ENCODE data around the gene DYRK2.

DYRK2 gene

DNA sequence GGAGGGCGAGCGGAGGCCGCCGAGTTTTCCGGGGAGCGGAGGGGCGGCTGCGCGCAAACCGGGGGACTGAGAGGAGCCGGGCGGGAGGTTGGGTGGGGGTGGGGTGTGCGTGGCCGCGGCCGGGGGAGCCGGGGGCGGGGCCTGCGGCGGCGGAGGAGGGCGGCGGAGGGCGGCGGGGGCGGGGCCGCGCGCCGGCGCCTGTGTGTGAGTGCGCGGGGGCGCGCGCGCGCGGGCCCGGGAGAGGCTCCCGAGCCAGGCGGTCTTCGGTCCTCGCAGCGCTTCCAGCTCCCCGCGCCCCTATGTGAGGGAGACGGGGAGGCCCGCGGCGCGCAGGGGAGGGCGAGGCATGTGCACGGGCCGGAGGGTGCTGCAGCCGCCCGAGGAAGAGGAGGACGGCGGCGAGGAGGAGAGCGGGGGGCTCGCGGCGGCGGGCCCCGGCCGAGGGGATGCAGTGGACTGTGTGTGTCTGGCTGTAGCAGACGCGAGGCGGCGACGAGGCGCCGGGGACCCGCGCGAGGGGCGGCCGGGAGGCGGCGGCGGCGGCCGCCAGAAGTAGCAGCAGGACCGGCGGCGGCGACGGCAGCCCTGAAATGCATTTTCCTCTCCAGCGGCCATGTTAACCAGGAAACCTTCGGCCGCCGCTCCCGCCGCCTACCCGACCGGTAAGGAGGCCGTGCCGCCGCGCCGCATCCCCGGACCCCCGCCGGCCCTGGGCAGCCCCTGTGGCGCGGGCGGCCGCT, at the start of gene DYRK2:
Gene DYRK2 (plus strand): TSS at position 225 of the 740 bp plus-strand sequence. CDS start 389 bp downstream, at position 614.
- peak; percentile 83 for DNase-seq (ENCODE audit: low read depth)

DNA sequence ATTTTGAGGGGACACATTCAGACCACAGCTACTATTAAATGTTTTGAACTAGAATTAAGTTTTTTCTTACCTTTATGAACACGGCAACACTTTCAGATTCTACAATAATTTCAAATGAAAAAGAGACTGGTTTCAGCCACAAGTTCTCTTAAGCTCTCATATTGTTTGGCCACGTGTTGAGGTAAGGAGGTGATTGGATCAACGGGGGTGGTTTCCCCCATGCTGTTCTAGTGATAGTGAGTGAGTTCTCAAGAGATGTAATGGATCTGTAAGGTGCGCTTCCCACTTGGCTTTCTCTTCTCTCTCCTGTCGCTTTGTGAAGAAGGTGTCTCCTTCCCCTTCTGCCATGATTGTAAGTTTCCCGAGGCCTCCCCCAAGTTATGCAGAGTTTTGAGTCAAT, 48.9 kb upstream of the DYRK2 start:
- no peak for DNase-seq (ENCODE audit: low read depth)

DNA sequence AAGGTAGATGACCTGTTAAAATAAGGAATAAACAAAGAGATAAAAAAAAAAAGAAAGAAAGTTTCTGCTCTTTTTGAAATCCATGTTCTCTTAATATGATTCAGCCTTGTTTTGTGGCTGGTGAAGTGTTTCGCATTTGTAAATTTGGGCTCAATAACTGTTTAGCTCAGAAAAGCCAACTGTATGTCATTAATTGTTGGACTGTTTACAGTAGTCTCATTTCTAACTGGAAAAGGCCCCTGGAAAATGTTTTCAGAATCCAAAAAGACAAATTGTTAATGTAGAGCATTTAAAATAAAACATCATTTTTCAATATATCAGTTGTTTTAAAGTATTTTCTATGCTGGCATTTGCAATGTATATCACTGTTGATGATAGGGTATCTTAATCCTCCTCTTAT, 47.4 kb upstream of the DYRK2 start:
- DNase-seq (ENCODE audit: low read depth) = no peak

DNA sequence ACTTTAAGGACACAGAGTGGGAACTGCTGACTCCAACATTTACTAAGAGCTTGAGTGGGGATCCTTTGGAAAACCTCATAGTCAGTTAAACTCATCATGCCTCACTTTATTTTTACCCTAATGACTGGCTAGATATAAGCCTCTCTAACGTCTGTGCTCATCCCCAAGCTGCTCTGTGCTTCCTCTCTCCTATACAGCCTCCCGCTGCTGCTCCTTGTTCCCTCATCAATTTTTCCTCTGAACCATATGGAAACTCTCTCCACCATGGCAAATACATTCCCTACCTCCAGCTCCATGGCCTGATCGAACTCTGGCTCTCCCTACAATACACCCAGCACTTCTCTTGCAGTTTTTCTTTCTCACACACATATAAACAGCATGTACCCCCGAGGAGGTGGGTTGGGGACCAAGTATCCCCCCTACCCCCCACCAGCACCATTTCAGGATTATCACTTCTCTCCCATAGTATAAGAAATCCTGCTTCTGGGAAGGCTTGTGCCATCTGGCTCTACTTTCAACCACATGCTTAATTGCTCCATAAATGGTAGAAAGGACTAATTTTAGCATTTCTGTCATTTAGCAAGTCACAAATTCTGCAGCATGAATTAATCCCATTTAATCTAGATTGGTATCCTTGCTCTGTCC, 39.2 kb upstream of the DYRK2 start:
- no peak for DNase-seq (ENCODE audit: low read depth)

DNA sequence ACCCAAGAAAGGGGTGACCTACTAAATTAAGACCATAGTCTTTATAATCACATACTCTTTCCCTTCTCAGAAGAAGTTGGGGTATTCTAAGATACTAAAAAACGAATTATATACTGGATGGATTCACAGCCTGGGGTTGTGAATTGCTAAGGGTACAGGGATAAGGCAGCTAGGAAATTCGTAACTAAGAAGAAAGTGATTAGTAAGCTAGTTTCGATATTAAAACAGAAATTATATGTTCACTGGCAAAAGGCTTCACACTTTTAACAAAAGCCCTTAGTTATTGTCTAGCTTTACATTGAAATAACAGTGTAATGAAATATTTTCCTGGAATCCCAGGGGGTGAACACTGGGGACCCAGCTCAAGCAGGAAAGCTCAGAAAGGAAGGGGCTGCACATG, 35.5 kb upstream of the DYRK2 start:
- no peak for DNase-seq (ENCODE audit: low read depth)

DNA sequence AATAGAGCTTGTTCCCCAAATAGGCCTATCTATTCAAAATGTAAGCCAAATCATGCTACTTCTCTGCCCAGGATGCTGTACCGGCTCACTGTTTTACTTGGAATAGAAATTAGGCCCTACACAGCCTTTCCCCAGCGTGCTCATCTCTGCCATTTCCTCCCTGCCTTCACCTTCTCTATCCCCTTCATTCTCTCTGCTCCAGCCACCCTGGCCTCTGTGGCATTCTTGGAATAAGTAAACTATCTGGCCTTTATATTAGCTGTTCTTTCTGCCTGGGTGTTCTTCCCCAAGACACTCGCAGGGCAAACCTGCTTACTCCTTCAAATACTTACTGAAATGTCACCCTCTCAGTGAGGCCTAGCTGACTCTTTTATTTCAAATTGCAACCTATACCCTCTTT, 30.9 kb upstream of the DYRK2 start:
- DNase-seq (ENCODE audit: low read depth) = no peak

DNA sequence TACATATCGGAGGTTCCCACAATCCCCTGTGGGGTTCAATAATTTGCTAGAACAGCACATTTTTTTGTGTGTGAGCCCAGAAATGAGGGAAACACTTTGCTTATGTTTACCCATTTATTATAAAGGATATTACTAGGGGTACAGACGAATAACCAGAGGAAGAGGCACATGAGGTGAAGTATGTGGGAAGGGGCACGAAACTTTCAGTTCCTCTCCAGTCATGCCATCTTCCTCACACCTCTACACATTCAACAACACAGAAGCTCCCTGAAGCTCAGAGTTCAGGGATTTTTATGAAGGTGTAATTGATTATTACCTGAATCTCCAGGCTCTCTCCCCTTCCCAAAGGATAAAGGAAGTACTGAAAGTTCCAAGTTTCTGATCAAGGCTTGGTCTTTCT, 30.2 kb upstream of the DYRK2 start:
- DNase-seq (ENCODE audit: low read depth) = no peak

DNA sequence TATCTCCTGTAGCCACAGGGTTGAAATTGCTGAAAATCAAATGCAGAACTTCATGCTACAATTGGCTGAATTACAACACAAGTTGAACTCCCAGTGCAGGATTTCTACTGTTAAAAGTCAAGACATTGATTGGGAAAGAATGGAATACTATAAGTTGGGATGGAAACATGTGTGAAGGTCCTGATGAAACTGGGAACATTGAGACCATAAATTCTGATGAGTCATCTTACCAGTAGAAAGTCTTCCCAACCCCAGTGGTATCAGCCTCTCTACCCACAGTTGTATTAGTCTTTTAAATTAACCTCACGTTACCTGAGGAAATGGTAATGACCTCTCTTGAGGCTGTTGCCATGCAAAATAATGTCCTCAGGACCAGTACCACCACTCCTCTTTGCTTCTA, 27.4 kb upstream of the DYRK2 start:
- no peak for DNase-seq (ENCODE audit: low read depth)

DNA sequence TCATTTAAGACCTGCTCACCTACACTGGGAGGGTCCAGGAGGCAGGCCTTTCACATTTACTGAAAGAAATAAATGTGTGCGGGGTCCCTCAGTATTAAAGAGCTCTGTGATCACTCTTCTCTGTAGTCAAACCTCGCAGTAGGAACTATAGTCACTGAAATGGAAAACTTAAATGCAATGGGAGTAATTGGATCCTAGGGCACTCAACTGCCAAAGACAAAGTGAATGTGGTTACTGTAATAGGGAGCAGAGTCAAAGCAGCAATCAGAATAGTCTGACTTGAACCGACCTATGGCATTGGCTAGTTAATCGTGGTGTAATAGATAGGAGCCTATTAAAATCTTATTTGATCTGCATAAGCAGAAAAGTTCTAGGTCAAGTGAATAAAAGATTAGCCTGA, 26.6 kb upstream of the DYRK2 start:
- DNase-seq (ENCODE audit: low read depth) = no peak

DNA sequence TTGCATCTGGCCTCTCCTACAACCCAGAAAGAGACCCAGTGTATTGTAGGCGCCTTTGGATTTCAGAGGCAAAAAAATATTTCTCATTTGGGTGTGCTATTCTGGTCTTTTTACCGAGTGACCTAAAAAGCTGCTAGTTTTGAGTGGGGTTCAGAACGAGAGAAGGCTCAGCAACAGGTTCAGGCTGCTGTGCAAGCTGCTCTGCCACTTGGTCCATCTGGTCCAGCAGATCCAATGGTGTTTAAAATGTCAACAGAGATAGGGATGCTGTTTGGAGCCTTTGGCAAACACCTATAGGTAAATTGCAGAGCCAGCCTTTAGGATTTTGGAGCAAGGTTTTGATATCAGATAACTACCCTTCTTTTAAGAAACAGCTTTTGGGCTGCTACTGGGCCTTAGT, 25.3 kb upstream of the DYRK2 start:
- DNase-seq (ENCODE audit: low read depth) = no peak

DNA sequence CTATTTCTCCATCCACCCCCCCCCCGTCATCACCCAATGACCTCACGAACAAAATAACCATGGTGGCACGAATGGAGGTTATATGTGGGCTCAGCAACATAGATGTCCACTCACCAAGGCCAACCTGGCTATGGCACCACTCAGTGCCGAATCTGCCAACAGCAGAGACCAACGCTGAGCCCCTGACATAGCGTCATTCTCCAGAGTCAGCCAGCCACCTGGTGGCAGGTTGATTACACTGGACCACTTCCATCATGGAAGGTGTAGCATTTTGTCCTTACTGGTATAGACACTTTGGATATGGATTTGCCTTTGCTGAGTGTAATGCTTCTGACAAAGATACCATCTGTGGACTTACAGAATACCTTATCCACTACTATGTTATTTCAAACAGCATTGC, 24.2 kb upstream of the DYRK2 start:
- DNase-seq (ENCODE audit: low read depth) = no peak

DNA sequence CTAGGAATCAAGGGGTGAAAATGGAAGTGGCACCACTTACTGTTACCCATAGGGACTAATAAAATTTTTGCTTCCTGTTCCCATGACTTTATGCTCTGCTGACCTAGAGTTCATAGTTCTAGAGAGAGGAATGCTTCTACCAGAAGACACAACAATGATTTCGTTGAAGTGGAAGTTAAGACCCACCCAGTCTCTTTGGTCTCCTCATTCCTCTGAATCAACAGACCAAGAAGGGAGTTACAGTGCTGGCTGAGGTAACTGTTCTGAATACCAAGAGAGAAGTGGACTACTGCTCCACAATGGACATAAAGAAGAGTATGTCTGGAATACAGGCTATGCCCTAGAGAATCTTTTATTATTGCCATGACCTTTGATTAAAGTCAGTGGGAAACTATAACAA, 23.5 kb upstream of the DYRK2 start:
- DNase-seq (ENCODE audit: low read depth) = no peak

DNA sequence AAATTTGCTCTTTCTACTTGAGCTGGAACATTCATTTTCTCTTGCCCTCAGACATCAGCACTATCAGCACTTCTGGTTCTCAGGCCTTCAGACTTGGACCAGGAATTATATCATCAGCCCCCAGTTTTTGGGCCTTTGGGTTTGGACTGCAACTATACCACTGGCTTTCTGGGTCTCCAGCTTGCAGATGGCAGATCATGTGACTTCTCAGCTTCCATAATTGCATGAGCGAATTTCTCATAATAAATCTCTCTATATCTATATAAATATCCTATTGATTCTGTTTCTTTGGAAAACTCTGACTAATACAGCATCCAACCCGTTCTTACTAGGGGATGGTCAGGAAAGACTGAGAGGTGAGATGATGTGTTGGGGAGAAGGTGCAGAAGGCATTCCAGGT, 22.4 kb upstream of the DYRK2 start:
- no peak for DNase-seq (ENCODE audit: low read depth)

DNA sequence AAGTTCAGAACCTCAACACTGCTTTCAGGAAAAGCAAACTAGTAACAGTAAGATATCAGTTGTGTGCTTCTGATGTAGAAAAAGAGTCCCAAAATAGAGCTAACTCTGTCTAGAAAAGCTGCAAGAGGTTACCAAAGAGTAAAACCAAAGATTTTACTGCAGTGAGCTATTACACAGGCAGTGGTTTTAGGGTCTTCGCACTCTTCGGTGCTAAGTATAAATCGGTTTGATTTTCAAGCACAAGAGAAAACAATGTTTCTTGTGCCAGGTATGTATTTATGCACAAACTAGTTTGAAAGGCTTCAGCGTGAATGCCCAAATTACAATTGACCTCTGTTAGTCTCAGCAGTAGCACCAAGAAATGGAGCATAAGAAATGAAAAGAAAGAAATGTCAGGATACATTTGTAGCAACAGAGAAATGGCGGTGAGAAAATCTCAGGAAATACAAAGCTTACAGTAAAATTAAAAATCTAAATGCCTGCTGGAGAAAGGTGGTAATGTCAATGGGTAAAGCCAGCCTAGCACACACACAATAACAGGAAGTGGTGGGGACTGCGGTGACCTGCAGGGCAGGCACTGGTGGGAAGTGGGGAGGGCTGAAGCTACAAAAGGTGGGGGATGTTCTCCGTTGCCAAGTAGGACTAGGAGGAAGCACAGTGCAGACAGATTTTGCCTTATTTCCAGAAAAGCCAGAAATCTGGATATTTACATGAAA, 18.0 kb upstream of the DYRK2 start:
- no peak for DNase-seq (ENCODE audit: low read depth)

DNA sequence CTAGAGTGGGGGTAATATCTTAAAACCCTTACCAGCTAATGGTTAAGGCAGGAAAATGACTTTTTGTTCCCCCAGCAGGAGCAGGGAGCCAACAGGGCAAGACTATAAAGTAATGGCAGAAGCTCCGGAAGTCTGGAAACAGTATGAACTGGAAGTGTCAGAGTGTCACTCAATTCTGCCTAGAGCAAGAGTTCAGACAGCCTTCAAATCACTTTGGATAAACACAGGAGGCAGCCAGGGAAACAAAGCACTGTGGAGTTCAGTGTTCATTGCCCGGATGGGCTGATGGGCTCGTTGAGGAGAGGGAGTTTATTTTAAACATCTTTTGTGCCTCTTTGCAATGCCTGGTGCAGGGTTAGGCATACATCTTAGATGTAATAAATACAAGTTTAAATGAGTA, 16.5 kb upstream of the DYRK2 start:
- no peak for DNase-seq (ENCODE audit: low read depth)

DNA sequence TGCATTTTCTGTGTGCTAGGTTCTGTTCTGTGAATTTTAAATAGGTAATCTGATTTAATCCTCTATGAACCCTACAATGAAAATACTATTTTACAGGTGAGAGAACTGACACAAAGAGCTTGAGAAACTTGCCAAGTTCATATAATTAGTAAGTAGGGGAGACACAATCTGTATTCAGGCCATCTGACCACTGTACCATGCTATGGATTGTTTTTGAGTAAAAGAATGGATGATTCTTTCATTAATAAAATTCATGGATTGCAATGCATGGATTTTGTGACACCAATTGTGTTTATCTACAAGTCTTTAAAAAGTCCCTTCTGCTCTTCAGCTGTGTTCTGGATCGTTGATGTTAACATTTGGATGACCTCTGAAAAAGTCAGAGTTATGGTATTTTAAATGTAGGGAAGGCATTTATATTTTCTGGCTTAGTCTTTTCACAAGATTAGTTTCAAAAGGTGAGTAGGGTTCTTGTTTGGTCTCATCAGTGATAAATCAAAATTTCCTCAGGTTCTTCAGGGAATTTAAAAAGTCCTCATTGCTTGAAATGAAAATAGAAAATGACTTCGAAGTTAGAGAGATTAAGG, 15.4 kb upstream of the DYRK2 start:
- no peak for DNase-seq (ENCODE audit: low read depth)

DNA sequence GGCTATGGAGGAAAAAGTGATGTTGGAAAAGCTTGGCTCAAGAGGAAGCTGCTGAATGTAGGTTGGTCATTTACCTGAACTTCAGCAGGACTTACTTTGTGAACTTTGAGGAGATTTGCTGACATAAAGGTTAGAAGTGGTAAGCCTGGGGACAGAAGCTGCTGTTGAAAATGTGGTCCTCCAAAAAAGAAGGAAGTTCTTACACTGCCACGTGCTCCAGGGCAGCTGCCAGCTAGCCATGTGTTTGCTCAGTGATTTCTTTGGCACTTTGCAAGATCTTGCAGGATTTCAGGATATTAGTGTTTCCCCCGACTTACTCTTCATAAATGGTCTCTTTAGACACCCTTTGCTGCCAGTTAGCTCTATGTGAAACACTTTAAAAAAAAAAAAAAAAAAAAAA, 14.8 kb upstream of the DYRK2 start:
- no peak for DNase-seq (ENCODE audit: low read depth)

DNA sequence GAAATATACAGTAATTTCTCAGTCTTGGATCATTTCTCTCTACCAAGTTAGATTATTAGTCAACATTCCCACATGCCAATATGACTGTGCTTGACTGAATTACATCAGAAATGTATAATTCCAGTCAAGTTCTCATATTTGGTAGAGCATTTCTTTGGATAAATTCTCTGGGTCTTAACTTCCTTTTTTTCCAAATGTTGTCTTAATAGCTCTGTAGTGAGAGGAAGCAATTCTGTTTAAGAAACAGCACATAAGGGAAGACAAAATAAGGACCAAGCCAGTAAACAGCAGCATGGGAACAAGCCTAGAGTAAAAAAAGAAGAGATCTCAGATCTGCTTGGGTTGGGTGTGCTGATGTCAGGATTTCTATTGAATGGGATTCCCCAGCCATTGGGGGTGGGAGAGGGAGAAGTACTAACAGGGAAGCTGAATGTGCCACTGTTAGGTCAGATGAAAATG, 14.2 kb upstream of the DYRK2 start:
- no peak for DNase-seq (ENCODE audit: low read depth)

DNA sequence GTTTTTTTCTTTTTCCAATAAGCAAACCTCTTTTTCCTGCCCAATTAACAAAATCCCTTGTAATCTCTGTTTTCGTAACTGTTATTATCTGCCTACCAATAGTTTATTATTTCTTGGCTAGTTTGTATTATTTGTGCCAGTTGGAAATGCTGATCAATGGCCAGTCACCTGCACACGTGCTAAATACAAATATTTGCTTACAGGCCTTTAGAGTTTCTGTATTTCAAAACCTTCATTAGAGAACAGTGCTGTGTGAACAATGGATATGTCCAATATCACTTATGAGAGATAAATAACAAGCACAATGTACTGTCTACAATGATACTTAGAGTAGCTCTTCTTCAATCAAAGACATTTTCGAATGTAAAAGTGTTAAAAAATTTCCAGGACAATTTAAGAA, 10.8 kb upstream of the DYRK2 start:
- DNase-seq (ENCODE audit: low read depth) = no peak

DNA sequence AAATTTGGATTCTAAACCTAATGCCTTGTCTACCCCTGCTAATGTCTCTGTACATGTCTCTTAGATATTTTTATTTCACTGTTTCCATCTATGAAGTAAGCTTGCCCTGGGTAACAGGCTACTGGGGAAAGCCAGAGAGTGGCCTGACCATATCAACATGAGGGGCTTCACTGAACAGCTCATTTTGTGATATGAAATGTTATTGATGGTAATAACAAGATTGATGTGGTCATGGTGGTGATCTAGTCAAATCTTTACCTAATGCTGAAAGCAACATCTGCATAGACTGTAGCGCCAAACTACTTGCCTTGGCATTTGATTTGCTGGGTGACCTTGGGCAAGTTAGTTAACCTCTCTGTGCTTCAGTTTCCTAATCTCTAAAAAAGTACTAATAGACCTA, 9.9 kb upstream of the DYRK2 start:
- no peak for DNase-seq (ENCODE audit: low read depth)

DNA sequence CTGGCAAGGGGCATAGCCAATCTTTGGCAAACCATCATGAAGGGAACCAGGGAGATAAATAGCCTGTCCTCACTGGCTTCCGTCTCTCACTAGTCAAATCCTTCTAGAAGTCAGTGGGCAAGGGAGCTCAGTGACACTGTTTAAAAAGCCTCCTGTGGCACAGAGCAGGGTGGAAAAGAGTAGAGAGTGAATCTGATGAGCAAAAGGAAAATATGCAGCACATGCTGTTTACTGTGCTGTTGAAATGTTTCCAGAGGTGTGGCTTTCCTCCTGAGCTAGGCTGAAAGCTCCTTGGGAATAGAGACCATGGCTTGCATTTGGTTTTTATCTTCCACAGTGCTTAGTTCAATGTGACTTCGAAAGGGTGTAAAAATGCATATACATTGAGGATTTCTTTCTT, 7.7 kb upstream of the DYRK2 start:
- DNase-seq (ENCODE audit: low read depth) = no peak

DNA sequence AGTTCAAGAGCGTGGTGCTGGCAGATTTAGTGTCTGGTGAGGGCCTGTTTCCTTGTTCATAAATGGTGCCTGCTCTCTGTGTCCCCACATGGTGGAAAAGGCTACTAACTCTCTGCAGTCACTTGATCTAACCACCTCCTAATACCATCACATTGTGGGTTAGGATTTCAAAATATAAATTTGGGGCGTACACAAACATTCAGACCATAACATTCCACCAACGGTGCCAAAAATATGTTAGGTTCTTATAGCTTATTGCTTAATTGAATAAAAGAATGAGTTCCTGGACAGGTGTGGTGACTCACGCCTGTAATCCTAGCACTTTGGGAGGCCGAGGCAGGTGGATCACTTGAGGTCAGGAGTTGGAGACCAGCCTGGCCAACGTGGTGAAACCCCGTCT, 3.4 kb upstream of the DYRK2 start:
- no peak for DNase-seq (ENCODE audit: low read depth)

DNA sequence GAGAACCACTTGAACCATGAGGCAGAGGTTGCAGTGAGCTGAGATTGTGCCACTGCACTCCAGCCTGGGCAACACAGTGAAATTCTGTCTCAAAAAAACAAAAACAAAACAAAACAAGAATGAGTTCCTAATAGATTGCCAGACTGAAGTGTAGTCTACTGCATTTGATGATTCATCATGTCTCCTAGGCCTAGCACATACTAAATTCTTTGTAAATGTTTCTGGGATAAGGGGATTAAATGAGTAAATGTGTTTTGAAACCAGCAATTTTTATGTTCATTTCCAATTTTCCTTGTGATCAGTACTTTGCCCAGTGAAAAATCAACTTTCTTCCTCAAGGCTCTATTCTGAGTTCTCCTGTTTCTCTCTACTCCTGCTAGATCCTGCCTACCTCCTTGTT, 2.9 kb upstream of the DYRK2 start:
- peak; percentile 72 for DNase-seq (ENCODE audit: low read depth)
